Breast epithelium (tissue), 4 donors: ENCODE measurements around the gene KRT86. TPM values are rescaled to one million over a fixed set of nuclear protein-coding genes. Genes with fewer than 3 reads are reported as not detected.

Experiments used
- DNase-seq, 2 donors: peaks; one replicate each; pipeline ENCODE4 v3.0.0-alpha.2; 2019; ENCODE audit warnings: low spot score in 2 of 2
- H3K27ac ChIP-seq, 2 donors: fragments of 200-600 bp; sonication (generic) in 1 of 2; one replicate each; pipeline ENCODE4 v1.5.1; 2016 to 2019; ENCODE audit warnings: mild to moderate bottlenecking in 1 of 2
- H3K27me3 ChIP-seq, 2 donors: fragments of 200-600 bp; sonication (generic) in 1 of 2; one replicate each; pipeline versions ENCODE4 v1.5.1 to v1.6.0; 2017 to 2019; ENCODE audit warnings: control low read depth in 1 of 2, mild to moderate bottlenecking in 1 of 2
- H3K36me3 ChIP-seq: fragments of 200-600 bp; one replicate; pipeline ENCODE4 v1.5.1; 2019
- H3K4me1 ChIP-seq, 2 donors: fragments of 200-600 bp; sonication (generic); one replicate each; pipeline ENCODE4 v1.5.1; 2016 to 2019; ENCODE audit warnings: control low read depth in 1 of 2
- H3K4me3 ChIP-seq, 3 donors: fragments of 200-600 bp; sonication (generic); 1 replicate in 2 of 3; 2 replicates in 1 of 3; pipeline ENCODE4 v1.5.1; 2016 to 2019; ENCODE audit warnings: mild to moderate bottlenecking in 3 of 3, moderate library complexity in 2 of 3
- H3K9me3 ChIP-seq, 2 donors: fragments of 200-600 bp; sonication (generic) in 1 of 2; one replicate each; pipeline ENCODE4 v1.5.1; 2016 to 2019; ENCODE audit warnings: control low read depth in 1 of 2
- CTCF ChIP-seq, 3 donors: fragments of 450-650 bp; IDR thresholded peaks; one replicate each; pipeline ENCODE4 v1.5.1; 2016 to 2017; ENCODE audit warnings: antibody characterized with exemption in 3 of 3, mild to moderate bottlenecking in 3 of 3, moderate library complexity in 3 of 3
- POLR2A ChIP-seq: fragments of 450-650 bp; IDR thresholded peaks from one replicate; pipeline ENCODE4 v1.6.1; 2016; ENCODE audit warnings: antibody characterized with exemption, mild to moderate bottlenecking, moderate library complexity
- POLR2AphosphoS5 ChIP-seq, 3 donors: sonication (generic); formaldehyde crosslinking; IDR thresholded peaks; one replicate each; pipeline ENCODE4 v1.6.1; 2017; ENCODE audit warnings: antibody characterized with exemption in 3 of 3
- intact Hi-C: fragments of 100-400 bp; cut with DNase I; formaldehyde crosslinking; loops from one replicate; pipeline ENCODE4 v1.15.1; 2023; ENCODE audit warnings: low total_unique reads
- total RNA-seq, 3 donors: library from RNA; depleted of rRNA; stranded (reverse); fragments of >200 nt; gene quantifications; one replicate each; pipeline ENCODE4 v1.1.0, GENCODE V29; 2016

KRT86 gene
- total RNA-seq, 3 donors from 2014 or later, result 0.66 to 2.2 TPM; not detected in 1

- Histone ChIP-seq H3K36me3 (no peaks in the 10 kb centered on the region), H3K4me3 (no peak overlapping the region), H3K27me3 (no peaks in the 10 kb centered on the region), H3K27ac (no peak overlapping the region), H3K9me3 (peaks cover 10 to 15% of the 10 kb centered on the region in 2 donors), H3K4me1 (no peaks in the 10 kb centered on the region)
- no peak for DNase-seq
- intact Hi-C loops, result no loop called here
- TF ChIP-seq POLR2AphosphoS5 (IDR thresholded peaks at IDR 0.05) (no peak), POLR2A (no peak), CTCF (IDR thresholded peaks at IDR 0.05) (no peak)
These were observed 58.9 kb downstream of the KRT86 start for GRCh38 chr12:52333321-52333720.

- no peaks in the 10 kb centered on the region for H3K27me3 ChIP-seq
- DNase-seq, result no peak
- no peak overlapping the region for H3K4me3 ChIP-seq
- intact Hi-C loops, result no loop called here
- H3K9me3 ChIP-seq, result peaks cover 10 to 15% of the 10 kb centered on the region in 2 donors
- no peaks in the 10 kb centered on the region for H3K4me1 ChIP-seq
- no peak overlapping the region for H3K27ac ChIP-seq
- TF ChIP-seq POLR2AphosphoS5 (IDR thresholded peaks at IDR 0.05) (no peak), POLR2A (no peak), CTCF (IDR thresholded peaks at IDR 0.05) (no peak)
- H3K36me3 ChIP-seq, result no peaks in the 10 kb centered on the region
These were observed 59.7 kb downstream of the KRT86 start for GRCh38 chr12:52334185-52334584.

GRCh38 chr12:52335598-52336262, 61.3 kb downstream of the KRT86 start:
- intact Hi-C loops, result no loop called here
- H3K9me3 ChIP-seq, result peaks cover 10 to 15% of the 10 kb centered on the region in 2 donors
- no peak for DNase-seq

GRCh38 chr12:52336641-52337040, 62.2 kb downstream of the KRT86 start:
- no peak overlapping the region for H3K4me3 ChIP-seq
- H3K27ac ChIP-seq, result no peak overlapping the region
- H3K9me3 ChIP-seq, result peaks cover 10 to 15% of the 10 kb centered on the region in 2 donors
- no peak for TF ChIP-seq POLR2A
- no peak for TF ChIP-seq CTCF (IDR thresholded peaks at IDR 0.05)
- no peak for TF ChIP-seq POLR2AphosphoS5 (IDR thresholded peaks at IDR 0.05)
- no peaks in the 10 kb centered on the region for H3K27me3 ChIP-seq
- H3K4me1 ChIP-seq, result no peaks in the 10 kb centered on the region
- no peak for DNase-seq
- no peaks in the 10 kb centered on the region for H3K36me3 ChIP-seq
- intact Hi-C loops, result no loop called here

More at GRCh38 chr12:52335598-52336262, 61.3 kb downstream of the KRT86 start:
- Histone ChIP-seq H3K4me1 (no peaks in the 10 kb centered on the region), H3K36me3 (no peaks in the 10 kb centered on the region), H3K4me3 (no peak overlapping the region), H3K27me3 (no peaks in the 10 kb centered on the region), H3K27ac (no peak overlapping the region)
- no peak for TF ChIP-seq POLR2AphosphoS5 (IDR thresholded peaks at IDR 0.05)
- no peak for TF ChIP-seq POLR2A
- TF ChIP-seq CTCF (IDR thresholded peaks at IDR 0.05), result no peak

- no peaks in the 10 kb centered on the region for H3K27me3 ChIP-seq
- no peak for TF ChIP-seq POLR2AphosphoS5 (IDR thresholded peaks at IDR 0.05)
- no peak for TF ChIP-seq CTCF (IDR thresholded peaks at IDR 0.05)
- DNase-seq, result no peak
- H3K27ac ChIP-seq, result no peak overlapping the region
- peaks cover 10 to 15% of the 10 kb centered on the region in 2 donors for H3K9me3 ChIP-seq
- no peaks in the 10 kb centered on the region for H3K4me1 ChIP-seq
- no peak overlapping the region for H3K4me3 ChIP-seq
- no peaks in the 10 kb centered on the region for H3K36me3 ChIP-seq
- intact Hi-C loops, result no loop called here
These were observed 62.6 kb downstream of the KRT86 start for GRCh38 chr12:52337054-52337453.
